Measurements from ENCODE around the gene NCS1.

GRCh38 chr9:130128251-130128650 lies 44.0 kb upstream of the NCS1 start:
- TF ChIP-seq GATA3 (IDR thresholded peaks at IDR 0.05; ENCODE audit: low read depth, low read length) (no peak), GATA2 (IDR thresholded peaks at IDR 0.05; ENCODE audit: low read depth, low read length) (no peak)

Data from SH-SY5Y (cell line).